CD4-positive, alpha-beta T cell treated with Interleukin-4 for 1 hour (primary cell): Measurements from ENCODE around the gene HABP4.

Experiments
- DNase-seq, 2 donors: peaks; one replicate each; pipeline ENCODE4 v3.0.0-alpha.2; 2020 to 2022

HABP4 gene, protein sequence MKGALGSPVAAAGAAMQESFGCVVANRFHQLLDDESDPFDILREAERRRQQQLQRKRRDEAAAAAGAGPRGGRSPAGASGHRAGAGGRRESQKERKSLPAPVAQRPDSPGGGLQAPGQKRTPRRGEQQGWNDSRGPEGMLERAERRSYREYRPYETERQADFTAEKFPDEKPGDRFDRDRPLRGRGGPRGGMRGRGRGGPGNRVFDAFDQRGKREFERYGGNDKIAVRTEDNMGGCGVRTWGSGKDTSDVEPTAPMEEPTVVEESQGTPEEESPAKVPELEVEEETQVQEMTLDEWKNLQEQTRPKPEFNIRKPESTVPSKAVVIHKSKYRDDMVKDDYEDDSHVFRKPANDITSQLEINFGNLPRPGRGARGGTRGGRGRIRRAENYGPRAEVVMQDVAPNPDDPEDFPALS

DNA sequence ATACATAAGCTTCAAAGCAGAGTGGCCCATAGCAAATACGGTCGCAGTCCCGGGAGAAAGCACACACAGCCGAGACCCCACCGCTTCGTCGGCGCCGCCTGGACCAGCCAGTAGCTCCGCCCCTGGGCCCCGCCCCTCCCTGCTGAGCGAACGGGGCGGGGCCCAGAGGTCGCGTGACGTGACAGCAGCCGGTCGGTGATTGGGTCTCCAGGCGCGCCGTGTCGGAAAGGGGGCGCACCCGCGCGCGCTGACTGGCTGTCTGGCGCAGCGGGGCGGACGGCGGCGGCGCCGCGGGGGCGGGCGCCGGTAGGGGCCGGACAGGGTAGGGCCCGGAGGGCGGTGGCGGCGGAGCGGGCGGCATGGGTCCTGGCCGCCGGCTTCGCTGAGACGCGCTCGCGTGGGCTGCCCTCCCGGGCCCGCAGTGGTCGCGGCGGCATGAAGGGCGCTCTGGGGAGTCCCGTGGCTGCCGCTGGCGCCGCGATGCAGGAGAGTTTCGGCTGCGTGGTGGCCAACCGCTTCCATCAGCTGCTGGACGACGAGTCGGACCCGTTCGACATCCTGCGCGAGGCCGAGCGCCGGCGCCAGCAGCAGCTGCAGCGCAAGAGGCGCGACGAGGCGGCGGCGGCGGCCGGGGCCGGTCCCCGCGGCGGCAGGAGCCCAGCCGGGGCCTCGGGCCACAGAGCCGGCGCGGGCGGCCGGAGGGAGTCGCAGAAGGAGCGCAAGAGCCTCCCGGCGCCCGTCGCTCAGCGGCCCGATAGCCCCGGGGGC, at the start of gene HABP4:
Gene HABP4 (plus strand): TSS at position 325 of the 768 bp plus-strand sequence. CDS start 111 bp downstream, at position 436.
- DNase-seq = peak; percentile 94 to 95

DNA sequence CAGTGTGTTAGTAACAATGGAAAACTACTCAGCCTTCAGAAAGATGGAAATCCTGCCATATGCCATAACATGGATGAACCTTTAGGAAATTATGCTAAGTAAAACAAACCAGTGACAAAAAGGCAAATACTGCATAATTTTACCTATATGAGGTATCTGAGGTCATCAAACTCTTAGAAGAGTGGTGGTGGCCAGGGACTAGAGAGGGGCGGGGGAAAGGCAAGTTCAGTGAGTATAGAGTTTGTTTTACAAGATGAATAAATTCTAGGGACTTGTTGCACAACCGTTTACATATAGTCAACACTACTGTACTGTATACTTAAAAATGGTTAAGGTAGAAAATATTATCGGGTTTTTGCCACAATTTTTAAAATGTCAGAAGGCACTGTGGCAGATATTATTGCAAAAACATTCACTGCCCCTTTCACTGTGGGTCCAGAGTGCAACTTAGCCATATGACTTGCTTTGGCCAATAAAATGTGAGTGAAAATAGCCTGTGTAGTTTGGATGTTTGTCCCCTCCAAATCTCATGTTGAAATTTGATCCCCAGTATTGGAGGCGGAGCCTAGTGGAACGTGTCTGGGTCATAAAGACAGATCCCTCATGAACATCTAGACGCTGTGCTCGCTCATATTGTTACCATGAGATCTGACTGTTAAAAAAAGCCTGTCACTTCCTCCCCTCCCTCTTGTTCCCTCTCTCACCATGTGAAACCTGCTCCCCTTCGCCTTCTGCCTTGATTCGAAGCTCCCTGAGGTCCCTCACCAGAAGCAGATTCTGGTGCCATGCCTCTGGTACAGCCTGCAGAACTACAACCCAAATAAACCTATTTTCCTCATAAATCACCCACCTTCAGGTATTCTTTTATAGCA, 41.3 kb upstream of the HABP4 start:
- DNase-seq = no peak

DNA sequence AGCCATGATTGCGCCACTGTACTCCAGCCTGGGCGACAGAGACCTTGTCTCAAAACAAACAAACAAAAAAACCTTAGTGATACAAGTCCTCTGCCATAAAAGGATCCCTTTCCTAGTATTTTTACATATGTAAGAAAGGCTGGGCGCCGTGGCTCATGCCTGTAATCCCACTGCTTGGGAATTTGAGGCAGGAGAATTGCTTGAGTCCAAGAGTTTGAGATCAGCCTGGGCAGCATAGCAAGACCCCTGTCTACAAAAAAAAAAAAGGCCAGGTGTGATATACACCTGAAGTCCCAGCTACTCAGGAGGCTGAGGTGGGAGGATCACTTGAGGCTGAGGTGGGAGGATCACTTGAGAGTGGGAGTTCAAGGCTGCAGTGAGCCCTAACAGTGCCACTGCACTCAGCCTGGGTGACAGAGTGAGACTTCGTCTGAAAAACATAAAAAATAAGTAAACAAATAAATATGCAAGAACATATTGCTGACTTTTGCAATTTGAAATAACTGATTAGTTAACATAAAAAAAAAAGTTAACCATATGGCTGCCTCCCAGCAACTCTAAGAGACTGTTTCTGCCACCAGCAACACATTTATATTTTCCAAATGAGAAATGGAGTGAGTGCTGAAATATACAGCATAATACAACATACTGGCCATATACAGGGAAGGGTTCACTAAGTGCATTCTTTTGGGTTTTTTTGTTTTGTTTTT, 38.7 kb upstream of the HABP4 start:
- DNase-seq = no peak

DNA sequence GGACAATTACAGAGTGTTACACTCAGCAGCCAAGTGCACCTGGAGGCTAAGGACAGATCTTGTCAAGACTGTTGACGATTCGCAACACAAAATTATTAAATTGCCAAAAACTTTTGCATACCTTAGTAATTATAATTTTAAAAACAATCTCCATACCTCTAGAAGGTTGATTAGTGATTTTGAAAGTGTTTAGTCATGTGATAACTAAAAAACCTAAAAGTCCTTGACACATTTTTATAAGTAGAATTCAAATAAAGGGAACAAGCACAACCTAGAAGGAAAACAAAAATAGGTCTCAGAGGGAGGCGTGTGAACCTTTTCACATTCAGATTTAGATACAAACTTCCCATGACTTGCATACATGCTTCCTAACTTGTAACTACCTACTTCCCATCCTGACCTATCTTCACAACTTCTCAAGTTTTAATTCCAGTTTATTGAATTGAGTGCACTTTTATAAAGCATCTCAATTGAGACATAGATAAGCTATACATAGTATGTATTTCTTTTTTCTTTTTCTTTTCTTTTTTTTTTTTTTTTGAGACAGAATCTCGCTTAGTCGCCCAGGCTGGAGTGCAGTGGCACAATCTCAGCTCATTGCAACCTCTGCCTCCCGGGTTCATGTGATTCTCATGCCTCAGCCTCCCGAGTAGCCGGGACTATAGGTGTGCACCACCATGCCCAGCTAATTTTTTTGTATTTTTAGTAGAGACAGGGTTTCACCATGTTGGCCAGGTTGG, 37.6 kb upstream of the HABP4 start:
- DNase-seq = no peak

DNA sequence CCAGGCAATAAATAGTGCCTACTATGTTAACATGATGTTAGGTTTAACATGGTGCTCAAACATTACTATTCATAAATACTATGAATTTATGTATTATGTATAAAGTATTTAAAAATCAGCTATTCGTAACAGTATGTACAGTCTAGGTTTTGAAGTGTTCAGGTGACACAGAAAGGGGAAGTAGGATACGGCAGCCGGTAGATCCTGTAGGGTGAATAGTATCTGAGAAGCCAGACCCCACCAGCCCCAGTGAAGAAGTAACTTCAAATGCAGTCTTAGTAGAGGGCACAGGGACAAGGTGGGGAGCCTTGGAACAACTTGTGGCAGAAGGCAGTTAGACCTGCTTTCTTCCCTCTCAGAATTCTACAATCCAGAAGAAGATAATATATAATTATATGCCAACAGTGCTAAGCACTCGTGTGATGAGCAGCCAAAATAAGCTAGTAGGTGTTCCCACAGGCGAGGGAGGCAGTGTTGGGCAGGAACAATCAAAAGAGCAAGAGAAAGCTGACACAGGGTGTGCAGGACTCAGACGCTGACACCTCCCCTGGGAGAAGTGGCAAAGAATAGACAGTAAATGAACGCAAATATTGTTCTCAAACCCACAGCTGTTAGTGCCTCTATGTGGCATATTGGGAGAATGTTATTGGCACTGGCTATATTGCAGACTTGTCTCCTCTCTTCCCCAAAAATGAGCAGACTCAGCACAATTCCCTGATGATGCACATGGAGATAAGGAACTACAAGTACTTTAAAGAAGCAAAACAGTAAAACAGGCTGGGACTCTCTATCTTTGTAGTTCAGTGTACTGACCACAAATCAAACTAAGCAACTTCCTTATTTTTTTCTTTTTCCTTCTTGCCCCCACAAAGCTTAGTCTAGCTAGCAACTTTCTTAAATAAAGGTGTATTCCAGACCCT, 36.4 kb upstream of the HABP4 start:
- DNase-seq = peak; percentile 26 to 32

DNA sequence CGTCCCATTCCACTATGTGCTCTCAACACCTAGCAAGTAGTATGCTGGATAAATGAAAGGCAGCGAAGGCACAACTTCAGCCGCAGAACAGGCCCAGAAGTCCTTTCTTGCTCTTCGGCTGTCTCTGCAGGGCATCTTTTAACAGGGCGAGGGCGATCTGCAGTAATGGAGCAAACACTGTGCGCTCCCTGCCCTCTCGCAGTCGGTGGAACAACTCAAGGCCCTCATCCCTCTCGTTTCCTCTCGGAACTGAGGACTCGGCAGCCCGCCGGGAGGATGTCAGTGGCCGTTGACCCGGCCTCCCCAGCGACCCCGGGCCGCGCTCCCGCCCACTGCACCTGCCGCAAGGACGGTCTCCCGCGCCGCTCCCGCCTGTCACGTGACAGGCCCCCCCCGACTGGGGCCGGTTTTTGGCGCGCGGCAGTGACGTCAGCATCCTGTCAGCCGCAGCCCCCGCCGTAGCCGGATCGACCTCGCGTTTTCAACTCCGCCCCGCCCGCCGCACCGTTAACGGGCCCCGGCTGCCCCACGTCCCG, 32.9 kb upstream of the HABP4 start:
- DNase-seq = peak; percentile 88 to 92

DNA sequence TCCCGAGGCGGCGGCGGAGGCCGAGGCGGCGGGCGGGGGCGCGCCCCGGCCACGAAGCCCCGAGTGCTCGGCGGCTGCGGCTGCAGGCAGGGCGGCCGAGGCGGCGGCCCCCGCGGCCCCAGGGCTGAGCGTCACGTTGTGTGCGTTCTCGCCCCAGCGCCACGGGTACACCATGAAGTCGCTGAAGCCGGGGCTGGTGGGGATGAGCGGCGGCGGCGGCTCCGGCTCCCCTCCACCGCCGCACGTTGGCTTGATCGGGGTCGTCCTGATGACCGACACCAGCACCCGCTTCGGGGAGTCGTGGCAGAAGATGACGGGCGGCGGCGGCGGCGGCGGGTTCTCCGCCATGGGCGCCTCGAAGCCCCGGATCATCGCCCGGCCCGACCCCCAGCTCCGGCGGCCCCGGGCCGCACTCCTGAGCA, 32.3 kb upstream of the HABP4 start:
- DNase-seq = no peak

DNA sequence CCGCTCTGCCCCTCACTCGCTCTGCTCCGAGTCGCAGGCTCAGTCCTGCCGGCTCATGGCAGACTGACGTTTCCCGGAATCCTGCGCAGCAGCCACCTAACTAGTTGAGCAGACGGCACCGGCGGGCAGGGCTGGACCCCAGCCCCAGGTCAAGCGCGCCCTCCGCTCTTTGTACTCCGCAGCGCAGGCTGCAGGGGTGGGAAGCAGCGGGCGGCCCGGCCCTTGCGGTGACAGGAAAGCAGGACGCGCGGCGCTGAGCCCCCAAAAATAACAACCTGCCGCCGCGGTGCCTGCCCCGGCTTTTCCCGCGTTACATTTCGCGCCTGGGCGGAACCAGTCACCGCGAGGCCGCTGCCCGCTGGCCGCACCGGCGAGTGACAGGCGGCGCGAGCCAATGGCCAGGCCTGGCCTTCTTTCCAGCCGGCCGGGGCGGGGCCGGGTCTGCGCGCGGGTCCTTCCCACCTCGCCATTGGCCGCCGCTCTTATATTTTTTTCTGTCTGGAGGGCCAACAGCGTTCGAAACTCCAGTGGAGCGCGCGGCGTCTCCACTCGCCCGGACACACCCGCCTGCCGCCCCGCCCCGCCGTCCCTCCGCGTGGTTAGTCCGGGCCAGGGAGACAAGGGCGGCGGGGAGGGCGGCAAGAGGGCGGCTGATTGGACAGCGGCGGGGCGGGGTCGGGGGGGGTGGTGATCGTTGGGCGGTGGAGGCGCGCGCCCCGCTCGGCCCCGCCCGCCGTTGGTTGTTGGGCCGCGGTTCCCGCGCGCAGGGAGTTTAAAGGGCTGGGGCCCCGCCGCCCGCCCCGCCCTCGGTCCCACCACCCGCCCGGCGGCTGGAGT, 31.7 kb upstream of the HABP4 start, which contains the start of gene ZNF367:
Gene ZNF367 (minus strand): TSS at position 288 of the 837 bp plus-strand sequence. CDS start 338 bp downstream, outside the sequence.
- DNase-seq = peak; percentile 94 to 95

DNA sequence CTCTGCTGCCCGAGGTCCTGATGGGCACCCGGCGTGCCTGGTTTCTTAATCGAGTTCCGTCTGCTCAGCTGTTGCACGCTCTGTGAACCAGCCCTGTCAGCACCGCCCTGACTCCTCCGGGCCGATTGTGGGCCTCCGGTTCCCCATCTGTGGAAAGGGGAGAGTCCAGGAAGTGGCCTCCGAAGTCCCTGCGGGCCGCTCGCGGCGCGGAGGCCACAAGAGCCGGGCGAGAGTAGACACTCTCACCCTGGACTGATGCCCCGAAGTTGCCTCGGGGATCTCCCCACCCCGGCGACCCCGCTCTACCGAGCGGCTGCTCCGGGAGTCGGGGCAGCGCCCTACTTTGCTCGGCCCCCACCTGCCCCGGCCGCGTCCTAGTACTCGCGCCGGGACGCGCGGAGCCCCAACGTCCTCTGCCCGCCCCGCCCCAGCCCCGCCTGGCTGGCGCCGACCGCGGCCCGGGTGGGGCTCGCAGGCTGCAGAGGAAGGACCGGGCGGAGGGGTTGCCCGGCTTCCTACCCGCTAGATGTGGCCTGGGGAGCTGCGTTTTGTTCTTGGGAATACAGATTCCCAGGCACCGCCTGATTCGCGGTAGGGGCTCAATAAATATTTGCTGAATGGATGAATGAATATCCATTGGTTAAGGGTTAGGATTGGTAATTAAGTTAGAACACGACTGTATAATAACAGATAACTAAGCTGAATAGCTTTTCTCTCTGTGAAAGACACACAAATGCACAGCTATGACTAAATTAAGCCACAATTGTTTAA, 30.9 kb upstream of the HABP4 start:
- DNase-seq = peak; percentile 51 to 65

DNA sequence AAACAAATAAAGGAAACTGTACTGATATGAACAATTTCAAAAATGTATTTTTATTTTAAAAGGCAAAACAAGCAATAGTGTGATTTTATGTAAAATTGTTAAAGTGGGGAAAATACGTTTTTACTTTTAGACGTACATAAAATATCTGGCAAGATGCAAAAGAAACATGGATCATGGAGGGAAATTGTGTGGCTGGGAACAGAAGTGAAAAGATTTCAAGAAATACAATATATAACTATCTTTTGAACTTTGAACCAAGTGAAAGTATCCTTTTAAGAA, 30.3 kb upstream of the HABP4 start:
- DNase-seq = no peak

DNA sequence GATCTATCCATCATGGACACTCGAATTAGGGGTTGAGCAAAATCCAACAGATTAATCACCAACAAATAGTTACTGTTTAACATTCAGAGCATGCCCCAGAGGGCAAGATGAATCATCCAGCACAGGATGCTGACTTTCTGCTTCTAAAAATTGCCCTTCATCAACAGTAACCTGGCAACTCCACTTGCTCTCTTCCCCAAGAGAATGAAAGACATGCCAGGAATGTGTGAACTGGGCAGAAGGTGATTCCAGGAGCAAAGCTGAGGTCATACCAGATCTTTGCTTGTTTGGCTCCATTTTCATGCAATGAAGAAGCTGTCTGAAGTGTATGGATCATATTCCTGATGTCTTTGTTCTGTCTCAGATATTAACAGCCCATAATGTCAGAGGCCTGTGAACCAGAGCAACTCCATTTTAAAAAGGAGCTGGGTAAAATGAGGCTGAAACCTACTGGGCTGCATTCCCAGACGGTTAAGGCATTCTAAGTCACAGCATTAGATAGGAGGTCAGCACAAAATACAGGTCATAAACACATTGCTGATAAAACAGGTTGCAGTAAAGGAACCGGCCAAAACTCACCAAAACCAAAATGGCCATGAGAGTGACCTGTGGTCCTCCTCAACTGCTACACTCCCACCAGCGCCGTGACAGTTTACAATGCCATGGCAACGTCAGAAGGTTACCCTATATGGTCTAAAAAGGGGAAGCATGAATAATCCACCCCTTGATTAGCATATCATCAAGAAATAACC, 29.3 kb upstream of the HABP4 start:
- peak; percentile 31 to 34 for DNase-seq

DNA sequence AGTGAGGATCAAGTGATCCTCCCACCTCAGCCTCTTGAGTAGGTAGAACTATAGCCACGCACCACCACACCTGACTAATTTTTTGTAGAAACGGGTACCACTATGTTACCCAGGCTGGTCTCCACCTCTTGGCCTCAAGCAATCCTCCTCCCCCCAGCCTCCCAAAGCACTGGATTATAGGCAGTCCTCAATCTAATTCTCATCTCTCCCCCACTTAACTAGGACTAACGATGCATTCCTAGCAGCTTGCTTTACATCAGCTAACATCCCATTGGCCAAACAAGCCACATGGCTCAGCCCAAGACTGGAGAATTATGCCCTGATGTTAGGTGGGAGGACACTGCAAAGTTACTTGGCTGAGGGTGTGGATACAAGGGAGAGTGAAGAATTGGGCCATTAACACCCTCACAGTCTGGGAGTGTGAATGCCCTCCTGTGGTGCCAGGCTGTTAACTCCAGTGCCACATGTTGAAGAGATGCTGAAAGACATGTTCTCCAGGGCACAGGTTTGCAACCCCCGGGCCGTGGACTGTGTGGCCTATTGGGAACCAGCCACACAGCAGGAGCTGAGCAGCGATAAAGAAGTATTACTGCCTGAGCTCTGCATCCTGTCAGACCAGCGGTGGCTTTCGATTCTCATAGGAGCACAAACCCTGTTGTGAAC, 26.5 kb upstream of the HABP4 start:
- DNase-seq = no peak

DNA sequence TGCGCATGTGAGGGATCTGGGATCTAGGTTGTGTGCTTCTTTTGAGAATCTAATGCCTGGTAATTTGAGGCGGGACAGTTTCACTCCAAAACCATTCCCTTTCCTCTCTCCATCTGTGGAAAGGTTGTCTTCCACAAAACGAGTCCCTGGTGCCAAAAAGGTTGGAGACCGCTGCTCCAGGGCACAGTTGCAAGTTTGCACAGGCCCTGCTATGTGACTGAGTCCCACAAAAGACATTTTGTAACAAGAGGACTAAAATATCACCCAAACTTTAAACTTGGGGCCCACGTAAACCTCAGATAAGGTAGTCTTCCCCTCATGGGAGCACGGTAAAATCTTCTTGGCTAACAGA, 26.0 kb upstream of the HABP4 start:
- no peak for DNase-seq

DNA sequence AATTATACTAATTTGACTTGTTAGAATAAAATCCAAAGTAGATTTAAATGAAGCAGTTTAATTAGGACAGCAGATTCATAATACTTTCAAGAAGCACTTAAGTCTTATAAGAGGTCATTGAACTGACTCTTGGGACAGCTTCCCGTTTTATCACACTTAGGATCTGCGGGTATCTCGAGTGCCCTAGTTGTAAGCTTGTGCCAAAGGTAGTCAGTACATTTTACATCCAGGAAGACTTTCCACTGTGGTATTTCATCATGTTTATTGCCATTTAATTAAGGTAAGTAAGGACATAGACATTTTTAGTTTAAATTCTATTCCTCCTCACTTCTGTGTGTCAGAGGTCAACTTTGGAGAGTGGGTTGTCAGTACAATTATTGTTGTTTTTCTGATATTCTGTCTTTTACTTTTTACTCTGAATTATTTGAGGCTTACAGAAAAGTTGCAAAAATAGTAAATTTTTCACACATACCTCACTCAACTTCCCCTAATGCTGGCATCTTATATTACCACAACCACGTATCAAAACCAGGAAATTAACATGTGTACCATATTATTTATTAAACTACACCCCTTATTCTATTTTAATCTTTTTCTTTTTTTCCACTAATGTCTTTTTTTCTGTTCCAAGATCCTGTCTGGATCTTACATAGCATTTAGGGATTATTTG, 24.3 kb upstream of the HABP4 start:
- peak in 1 of 2 donors; percentile 46 for DNase-seq

DNA sequence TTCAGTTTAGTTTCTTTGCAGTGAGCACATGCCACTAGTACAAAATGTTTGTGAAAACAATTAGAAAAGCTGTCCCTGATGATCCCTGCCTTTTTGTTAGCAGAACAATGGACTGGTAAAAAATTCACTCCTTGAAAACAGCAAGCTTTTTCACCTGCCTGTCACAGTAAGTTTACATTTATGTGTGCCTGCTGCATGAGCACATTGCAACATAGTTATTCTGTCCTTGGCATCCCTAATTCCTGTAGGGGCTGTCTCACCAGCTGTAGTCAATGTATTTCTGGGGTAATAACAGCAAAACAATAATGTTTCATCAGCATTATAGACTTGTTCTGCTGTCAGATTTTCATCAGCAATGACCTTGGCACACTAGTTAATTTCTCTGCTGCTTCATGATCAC, 20.2 kb upstream of the HABP4 start:
- no peak for DNase-seq

DNA sequence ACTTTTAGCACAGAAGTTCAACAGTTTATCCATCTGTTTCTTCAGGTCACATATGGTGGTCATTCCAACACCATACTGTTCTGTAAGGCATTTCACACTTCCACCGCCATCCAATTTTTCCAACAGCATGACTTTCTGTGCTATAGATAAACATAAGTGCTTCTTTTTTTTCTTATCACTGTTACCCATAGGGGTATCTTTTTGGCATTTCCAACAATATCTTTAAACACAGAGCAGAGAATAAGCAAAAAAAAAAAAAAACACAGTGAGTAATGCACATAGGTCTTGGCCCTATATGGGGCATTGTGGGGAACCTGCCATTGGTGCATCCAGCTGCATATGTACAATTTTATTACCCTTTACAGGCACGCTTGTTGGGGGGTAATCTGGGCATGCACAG, 19.6 kb upstream of the HABP4 start:
- DNase-seq = no peak

DNA sequence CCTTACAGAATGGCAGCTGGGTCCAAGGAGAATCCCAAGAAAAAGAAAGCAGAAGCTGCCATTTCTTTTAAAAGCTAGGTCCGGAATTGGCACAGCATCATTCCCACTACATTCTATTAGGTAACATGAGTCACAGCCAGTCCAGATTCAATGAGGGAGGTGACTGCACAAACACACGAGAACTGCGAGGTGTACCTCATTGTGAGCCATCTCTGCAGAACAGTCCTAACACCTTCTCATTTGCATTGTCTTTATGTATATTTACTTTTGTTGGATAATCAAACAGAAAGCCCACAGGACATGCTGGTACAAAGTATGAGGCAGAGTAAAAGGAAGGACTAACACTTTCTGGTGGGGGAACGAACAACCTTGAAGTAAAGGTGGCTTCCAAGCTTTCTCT, 14.6 kb upstream of the HABP4 start:
- no peak for DNase-seq
